Keratinocyte (primary cell): ENCODE measurements around the gene LIG3. TPM values are rescaled to one million over a fixed set of nuclear protein-coding genes. Genes with fewer than 3 reads are reported as not detected.

Experiments used
- DNase-seq: peaks from one replicate; pipeline ENCODE4 v3.0.0-alpha.2; 2011; ENCODE audit warnings: low read depth, missing footprints, low spot score
- FAIRE-seq: peaks from 2 replicates; lab custom pipeline; 2011; peaks lifted over from hg19 to GRCh38; lab: Jason Lieb, UNC
- H2AFZ ChIP-seq: 2 replicates; pipeline ENCODE4 v1.6.0; 2012; ENCODE audit warnings: low read length, control low read depth, inconsistent platforms; ENCODE audit not compliant: control insufficient read depth
- H3K27ac ChIP-seq: 2 replicates; pipeline ENCODE4 v1.5.1; 2011; ENCODE audit warnings: low read length; ENCODE audit not compliant: control insufficient read depth, insufficient read depth
- H3K27me3 ChIP-seq: 3 replicates; pipeline ENCODE4 v1.6.0; 2011; ENCODE audit warnings: low read length; ENCODE audit not compliant: control insufficient read depth, insufficient read depth; ENCODE audit errors: extremely low read depth
- H3K36me3 ChIP-seq, 2 experiments: 2 replicates in 1 of 2; 3 replicates in 1 of 2; pipeline ENCODE4 v1.5.1; 2011; ENCODE audit warnings: low read length in 2 of 2, mild to moderate bottlenecking in 1 of 2; ENCODE audit not compliant: control insufficient read depth in 2 of 2, insufficient read depth in 2 of 2; ENCODE audit errors: extremely low read depth in 1 of 2
- H3K4me1 ChIP-seq: 3 replicates; pipeline ENCODE4 v1.5.1; 2011; ENCODE audit warnings: low read length; ENCODE audit not compliant: control insufficient read depth, insufficient read depth; ENCODE audit errors: extremely low read depth
- H3K4me2 ChIP-seq: 3 replicates; pipeline ENCODE4 v1.6.0; 2011; ENCODE audit warnings: low read depth, low read length; ENCODE audit not compliant: control insufficient read depth, insufficient read depth; ENCODE audit errors: extremely low read depth
- H3K4me3 ChIP-seq, 3 experiments: fragments of 200-600 bp in 1 of 3; sonication (generic) in 1 of 3; 2 replicates in 2 of 3; 3 replicates in 1 of 3; pipeline ENCODE4 v1.5.1; 2011 to 2016; ENCODE audit warnings: low read length in 3 of 3, mild to moderate bottlenecking in 3 of 3, control low read depth in 2 of 3, inconsistent platforms in 1 of 3, low read depth in 1 of 3, mixed read lengths in 1 of 3, mixed run types in 1 of 3, moderate library complexity in 1 of 3; ENCODE audit not compliant: control insufficient read depth in 2 of 3, insufficient read depth in 2 of 3; ENCODE audit errors: extremely low read depth in 1 of 3
- H3K79me2 ChIP-seq: 2 replicates; pipeline ENCODE4 v1.6.0; 2012; ENCODE audit warnings: low read length; ENCODE audit not compliant: control insufficient read depth, insufficient read depth
- H3K9ac ChIP-seq: 3 replicates; pipeline ENCODE4 v1.6.0; 2011; ENCODE audit warnings: low read length; ENCODE audit not compliant: control insufficient read depth, insufficient read depth; ENCODE audit errors: extremely low read depth
- H3K9me1 ChIP-seq: 3 replicates; pipeline ENCODE4 v1.6.0; 2011; ENCODE audit warnings: low read length; ENCODE audit not compliant: control insufficient read depth, insufficient read depth; ENCODE audit errors: extremely low read depth
- H3K9me3 ChIP-seq: 2 replicates; pipeline ENCODE4 v1.5.1; 2012; ENCODE audit warnings: low read depth, low read length; ENCODE audit not compliant: control insufficient read depth
- H4K20me1 ChIP-seq: 3 replicates; pipeline ENCODE4 v1.6.0; 2011; ENCODE audit warnings: low read length; ENCODE audit not compliant: control insufficient read depth, insufficient read depth; ENCODE audit errors: extremely low read depth
- EZH2 ChIP-seq: IDR thresholded peaks from one replicate; pipeline ENCODE4 v1.6.1; 2012; ENCODE audit warnings: inconsistent platforms, mild to moderate bottlenecking, low read length, moderate library complexity
- dilution Hi-C: fragments of 300-500 bp; cut with MboI; formaldehyde crosslinking; loops from one replicate; pipeline ENCODE4 v1.7.0; 2020; ENCODE audit warnings: low sequenced_read_pairs; ENCODE audit not compliant: extremely low pct_ligation_motif_present
- polyA plus RNA-seq, 5 experiments: library from polyadenylated mRNA; depleted of rRNA in 3 of 5; stranded (reverse) in 3 of 5; stranded (forward) in 1 of 5; unstranded in 1 of 5; fragments of >200 nt; gene quantifications; 1 replicate in 1 of 5; 2 replicates in 3 of 5; 3 replicates in 1 of 5; pipeline versions ENCODE4 v1.2.1 to v1.2.3, GENCODE V29; 2011 to 2012; ENCODE audit warnings: missing spikeins in 2 of 5, low read depth in 1 of 5, low replicate concordance in 1 of 5
- TF ChIP-seq, protein P1 (sequence below), 3 experiments: IDR thresholded peaks in 1 of 3; conservative IDR thresholded peaks in 1 of 3; optimal IDR thresholded peaks in 1 of 3; 2 replicates in 2 of 3; 3 replicates in 1 of 3; pipeline versions ENCODE3 to v1.5.1; 2011; ENCODE audit warnings: low read length in 3 of 3, mild to moderate bottlenecking in 3 of 3, moderate library complexity in 2 of 3, control low read depth in 1 of 3, inconsistent platforms in 1 of 3; ENCODE audit not compliant: insufficient read depth in 2 of 3; ENCODE audit errors: extremely low read depth in 1 of 3

Gene LIG3
- polyA plus RNA-seq, 1 donor (not counting 4 experiments of a cell fraction or from before 2014, with no cell fraction given) = 29.3 TPM

DNA sequence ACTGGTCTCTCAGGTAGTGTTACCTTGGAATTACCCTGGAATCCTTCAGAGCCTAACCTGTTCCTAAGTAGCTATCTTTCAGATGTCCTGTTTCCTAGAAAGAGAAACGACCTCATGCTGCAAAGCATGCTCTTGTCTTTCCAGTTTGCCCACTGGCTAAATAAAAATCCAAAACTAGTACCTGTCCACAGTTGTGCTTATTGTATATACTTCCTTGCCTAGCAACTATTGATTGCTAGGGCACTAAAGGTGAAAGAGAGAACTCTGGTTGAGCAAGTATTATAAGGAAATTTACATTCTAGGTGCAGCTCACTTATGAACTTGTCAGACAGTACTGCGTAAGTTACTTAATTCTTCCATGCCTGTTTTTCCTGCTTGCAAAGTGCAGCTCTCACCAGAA is 38.5 kb downstream of the LIG3 start:
- no peak overlapping the region for H3K9ac ChIP-seq
- H3K9me1 ChIP-seq = peaks cover 2% of the 10 kb centered on the region
- H3K27me3 ChIP-seq = no peaks in the 10 kb centered on the region
- dilution Hi-C loops = no loop called here
- DNase-seq = no peak
- no peak for FAIRE-seq
- H3K4me1 ChIP-seq = peaks cover 24% of the 10 kb centered on the region
- H3K36me3 ChIP-seq = peaks cover 29 to 32% of the 10 kb centered on the region in 2 experiments
- TF ChIP-seq, protein P1, sequence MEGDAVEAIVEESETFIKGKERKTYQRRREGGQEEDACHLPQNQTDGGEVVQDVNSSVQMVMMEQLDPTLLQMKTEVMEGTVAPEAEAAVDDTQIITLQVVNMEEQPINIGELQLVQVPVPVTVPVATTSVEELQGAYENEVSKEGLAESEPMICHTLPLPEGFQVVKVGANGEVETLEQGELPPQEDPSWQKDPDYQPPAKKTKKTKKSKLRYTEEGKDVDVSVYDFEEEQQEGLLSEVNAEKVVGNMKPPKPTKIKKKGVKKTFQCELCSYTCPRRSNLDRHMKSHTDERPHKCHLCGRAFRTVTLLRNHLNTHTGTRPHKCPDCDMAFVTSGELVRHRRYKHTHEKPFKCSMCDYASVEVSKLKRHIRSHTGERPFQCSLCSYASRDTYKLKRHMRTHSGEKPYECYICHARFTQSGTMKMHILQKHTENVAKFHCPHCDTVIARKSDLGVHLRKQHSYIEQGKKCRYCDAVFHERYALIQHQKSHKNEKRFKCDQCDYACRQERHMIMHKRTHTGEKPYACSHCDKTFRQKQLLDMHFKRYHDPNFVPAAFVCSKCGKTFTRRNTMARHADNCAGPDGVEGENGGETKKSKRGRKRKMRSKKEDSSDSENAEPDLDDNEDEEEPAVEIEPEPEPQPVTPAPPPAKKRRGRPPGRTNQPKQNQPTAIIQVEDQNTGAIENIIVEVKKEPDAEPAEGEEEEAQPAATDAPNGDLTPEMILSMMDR (optimal IDR thresholded peaks at IDR 0.05 in 1 of 3, IDR thresholded peaks at IDR 0.05 in 1 of 3, conservative IDR thresholded peaks at IDR 0.05 in 1 of 3; ENCODE audit: extremely low read depth in 1 of 3, insufficient read depth in 2 of 3, low read length in 3 of 3) = no peak
- TF ChIP-seq EZH2 = no peak
- H3K9me3 ChIP-seq = no peaks in the 10 kb centered on the region
- no peak overlapping the region for H3K4me2 ChIP-seq
- peaks cover 2% of the 10 kb centered on the region for H3K79me2 ChIP-seq
- H3K27ac ChIP-seq = no peak overlapping the region
- H3K4me3 ChIP-seq = no peak overlapping the region
- no peak overlapping the region for H2AFZ ChIP-seq
- H4K20me1 ChIP-seq = no peaks in the 10 kb centered on the region

GRCh38 chr17:35019386-35020179 is 39.3 kb downstream of the LIG3 start:
- Histone ChIP-seq H3K4me3 (no peak overlapping the region), H3K27me3 (no peaks in the 10 kb centered on the region), H3K9ac (no peak overlapping the region), H3K36me3 (peaks cover 26 to 33% of the 10 kb centered on the region in 2 experiments), H3K4me2 (no peak overlapping the region), H3K9me1 (peaks cover 2% of the 10 kb centered on the region), H4K20me1 (no peaks in the 10 kb centered on the region), H3K4me1 (peaks cover 32% of the 10 kb centered on the region), H2AFZ (no peak overlapping the region), H3K27ac (no peak overlapping the region), H3K9me3 (no peaks in the 10 kb centered on the region), H3K79me2 (peaks cover 2% of the 10 kb centered on the region)
- dilution Hi-C loops = no loop called here
- TF ChIP-seq, protein P1 (optimal IDR thresholded peaks at IDR 0.05 in 1 of 3, IDR thresholded peaks at IDR 0.05 in 1 of 3, conservative IDR thresholded peaks at IDR 0.05 in 1 of 3; ENCODE audit: extremely low read depth in 1 of 3, insufficient read depth in 2 of 3, low read length in 3 of 3) = no peak
- no peak for TF ChIP-seq EZH2
- no peak for FAIRE-seq
- DNase-seq = no peak
